GM12878 (cell line): ENCODE data around the gene LRP3.

Source experiments
- BHLHE40 ChIP-seq, 2 experiments: fragments of 450-650 bp in 1 of 2; IDR thresholded peaks; 2 replicates each; pipeline ENCODE4 v1.6.1; 2011 to 2017; ENCODE audit warnings: low read depth in 2 of 2, borderline replicate concordance in 1 of 2, improper control_type of control experiment in 1 of 2, low read length in 1 of 2, mild to moderate bottlenecking in 1 of 2
- CHD4 ChIP-seq: fragments of 200-600 bp; sonication (generic); IDR thresholded peaks from 2 replicates; pipeline ENCODE4 v1.6.1; 2016; ENCODE audit warnings: mild to moderate bottlenecking
- EP300 ChIP-seq, 2 experiments: fragments of 150-350 bp in 1 of 2; IDR thresholded peaks; 2 replicates each; pipeline ENCODE4 v1.6.1; 2011 to 2012; ENCODE audit warnings: low read depth in 2 of 2, low read length in 2 of 2, borderline replicate concordance in 1 of 2, improper control_type of control experiment in 1 of 2, inconsistent platforms in 1 of 2; ENCODE audit not compliant: control insufficient read depth in 1 of 2
- SIN3A ChIP-seq: IDR thresholded peaks from 2 replicates; pipeline ENCODE4 v1.6.1; 2012; ENCODE audit warnings: low read depth, low read length, improper control_type of control experiment
- TF ChIP-seq, protein P1 (sequence below): IDR thresholded peaks from 2 replicates; pipeline ENCODE4 v1.6.1; 2012; ENCODE audit warnings: mild to moderate bottlenecking, low read depth, low read length

DNA sequence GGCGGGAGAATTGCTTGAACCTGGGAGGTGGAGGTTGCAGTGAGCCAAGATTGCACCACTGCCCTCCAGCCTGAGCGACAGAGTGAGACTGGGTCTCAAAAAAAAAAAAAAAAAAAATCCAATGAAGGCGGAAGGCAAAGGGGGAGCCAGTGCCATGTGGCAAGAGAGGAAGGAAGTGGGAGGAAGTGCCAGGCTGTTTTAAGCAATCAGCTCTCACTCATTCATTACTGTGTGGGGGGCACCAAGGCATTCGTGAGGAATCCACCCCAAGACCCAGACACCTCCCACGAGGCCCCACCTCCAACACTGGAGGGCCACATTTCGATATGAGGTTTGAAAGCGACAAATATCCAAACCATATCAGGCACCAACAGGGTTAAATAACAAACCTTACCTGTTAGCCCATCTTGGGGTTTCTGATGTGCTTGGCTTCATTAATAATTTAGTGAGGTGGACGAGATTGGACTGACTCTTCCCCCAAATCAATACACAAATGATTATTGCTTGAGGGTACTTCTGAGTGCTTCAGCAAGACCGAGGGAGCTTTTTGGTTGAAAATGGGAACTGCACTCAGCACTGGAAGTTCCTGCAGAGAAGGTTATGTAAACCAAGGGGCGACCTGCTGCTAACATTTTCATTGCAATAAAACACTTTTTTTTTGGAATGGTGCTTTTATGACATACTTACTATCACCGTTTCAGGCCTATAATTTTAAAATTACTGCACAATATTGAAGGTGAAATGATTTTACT lies 7.5 kb upstream of the LRP3 start:
- TF ChIP-seq, protein P1, sequence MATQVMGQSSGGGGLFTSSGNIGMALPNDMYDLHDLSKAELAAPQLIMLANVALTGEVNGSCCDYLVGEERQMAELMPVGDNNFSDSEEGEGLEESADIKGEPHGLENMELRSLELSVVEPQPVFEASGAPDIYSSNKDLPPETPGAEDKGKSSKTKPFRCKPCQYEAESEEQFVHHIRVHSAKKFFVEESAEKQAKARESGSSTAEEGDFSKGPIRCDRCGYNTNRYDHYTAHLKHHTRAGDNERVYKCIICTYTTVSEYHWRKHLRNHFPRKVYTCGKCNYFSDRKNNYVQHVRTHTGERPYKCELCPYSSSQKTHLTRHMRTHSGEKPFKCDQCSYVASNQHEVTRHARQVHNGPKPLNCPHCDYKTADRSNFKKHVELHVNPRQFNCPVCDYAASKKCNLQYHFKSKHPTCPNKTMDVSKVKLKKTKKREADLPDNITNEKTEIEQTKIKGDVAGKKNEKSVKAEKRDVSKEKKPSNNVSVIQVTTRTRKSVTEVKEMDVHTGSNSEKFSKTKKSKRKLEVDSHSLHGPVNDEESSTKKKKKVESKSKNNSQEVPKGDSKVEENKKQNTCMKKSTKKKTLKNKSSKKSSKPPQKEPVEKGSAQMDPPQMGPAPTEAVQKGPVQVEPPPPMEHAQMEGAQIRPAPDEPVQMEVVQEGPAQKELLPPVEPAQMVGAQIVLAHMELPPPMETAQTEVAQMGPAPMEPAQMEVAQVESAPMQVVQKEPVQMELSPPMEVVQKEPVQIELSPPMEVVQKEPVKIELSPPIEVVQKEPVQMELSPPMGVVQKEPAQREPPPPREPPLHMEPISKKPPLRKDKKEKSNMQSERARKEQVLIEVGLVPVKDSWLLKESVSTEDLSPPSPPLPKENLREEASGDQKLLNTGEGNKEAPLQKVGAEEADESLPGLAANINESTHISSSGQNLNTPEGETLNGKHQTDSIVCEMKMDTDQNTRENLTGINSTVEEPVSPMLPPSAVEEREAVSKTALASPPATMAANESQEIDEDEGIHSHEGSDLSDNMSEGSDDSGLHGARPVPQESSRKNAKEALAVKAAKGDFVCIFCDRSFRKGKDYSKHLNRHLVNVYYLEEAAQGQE: no peak
- TF ChIP-seq BHLHE40 (IDR thresholded peaks at IDR 0.05; ENCODE audit: borderline replicate concordance in 1 of 2, low read depth in 2 of 2, low read length in 1 of 2): no peak
- no peak for TF ChIP-seq EP300 (IDR thresholded peaks at IDR 0.05; ENCODE audit: borderline replicate concordance in 1 of 2, control insufficient read depth in 1 of 2, low read depth in 2 of 2, low read length in 2 of 2)
- no peak for TF ChIP-seq CHD4
- no peak for TF ChIP-seq SIN3A
